HG02763 (cell line): ENCODE results near the gene ZNF322.

Experiments
- ATAC-seq: cut with Tn5 transposase; IDR thresholded peaks from one replicate; pipeline ENCODE4 v1.9.1; 2021; ENCODE audit warnings: mild to moderate bottlenecking, moderate library complexity; ENCODE audit not compliant: unreplicated experiment

ZNF322 gene

GRCh38 chr6:26592649-26593048 is 66.9 kb downstream of the ZNF322 start:
- ATAC-seq = no peak

GRCh38 chr6:26588965-26589364 is 70.6 kb downstream of the ZNF322 start:
- no peak for ATAC-seq
